ENCODE measurements around the gene NAT16.
A peak's percentile ranks its signal among the peaks of the same experiment; 100 is the strongest.
"Not testable (repeated sequence)": the region's sequence is repeated elsewhere in the genome, so short reads cannot be mapped to it uniquely, and the experiment has no call there.

NAT16 gene

DNA sequence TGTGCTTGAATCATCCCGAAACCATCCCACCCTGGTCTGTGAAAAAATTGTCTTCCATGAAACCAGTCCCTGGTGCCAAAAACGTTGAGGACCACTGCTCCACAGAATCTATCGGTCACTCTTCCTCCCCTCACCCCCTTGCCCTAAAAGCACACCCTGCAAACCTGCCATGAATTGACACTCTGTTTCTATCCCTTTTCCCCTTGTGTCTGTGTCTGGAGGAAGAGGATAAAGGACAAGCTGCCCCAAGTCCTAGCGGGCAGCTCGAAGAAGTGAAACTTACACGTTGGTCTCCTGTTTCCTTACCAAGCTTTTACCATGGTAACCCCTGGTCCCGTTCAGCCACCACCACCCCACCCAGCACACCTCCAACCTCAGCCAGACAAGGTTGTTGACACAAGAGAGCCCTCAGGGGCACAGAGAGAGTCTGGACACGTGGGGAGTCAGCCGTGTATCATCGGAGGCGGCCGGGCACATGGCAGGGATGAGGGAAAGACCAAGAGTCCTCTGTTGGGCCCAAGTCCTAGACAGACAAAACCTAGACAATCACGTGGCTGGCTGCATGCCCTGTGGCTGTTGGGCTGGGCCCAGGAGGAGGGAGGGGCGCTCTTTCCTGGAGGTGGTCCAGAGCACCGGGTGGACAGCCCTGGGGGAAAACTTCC lies 54.0 kb downstream of the NAT16 start:
- DNase-seq: peak; percentile 77

- peak; percentile 39 for DNase-seq
These were observed 55.6 kb downstream of the NAT16 start for GRCh38 chr7:101124376-101125056.

- DNase-seq: no peak
These were observed 56.4 kb downstream of the NAT16 start for GRCh38 chr7:101123703-101124068.

- no peak for DNase-seq
These were observed 57.0 kb downstream of the NAT16 start for GRCh38 chr7:101122933-101123702.

DNA sequence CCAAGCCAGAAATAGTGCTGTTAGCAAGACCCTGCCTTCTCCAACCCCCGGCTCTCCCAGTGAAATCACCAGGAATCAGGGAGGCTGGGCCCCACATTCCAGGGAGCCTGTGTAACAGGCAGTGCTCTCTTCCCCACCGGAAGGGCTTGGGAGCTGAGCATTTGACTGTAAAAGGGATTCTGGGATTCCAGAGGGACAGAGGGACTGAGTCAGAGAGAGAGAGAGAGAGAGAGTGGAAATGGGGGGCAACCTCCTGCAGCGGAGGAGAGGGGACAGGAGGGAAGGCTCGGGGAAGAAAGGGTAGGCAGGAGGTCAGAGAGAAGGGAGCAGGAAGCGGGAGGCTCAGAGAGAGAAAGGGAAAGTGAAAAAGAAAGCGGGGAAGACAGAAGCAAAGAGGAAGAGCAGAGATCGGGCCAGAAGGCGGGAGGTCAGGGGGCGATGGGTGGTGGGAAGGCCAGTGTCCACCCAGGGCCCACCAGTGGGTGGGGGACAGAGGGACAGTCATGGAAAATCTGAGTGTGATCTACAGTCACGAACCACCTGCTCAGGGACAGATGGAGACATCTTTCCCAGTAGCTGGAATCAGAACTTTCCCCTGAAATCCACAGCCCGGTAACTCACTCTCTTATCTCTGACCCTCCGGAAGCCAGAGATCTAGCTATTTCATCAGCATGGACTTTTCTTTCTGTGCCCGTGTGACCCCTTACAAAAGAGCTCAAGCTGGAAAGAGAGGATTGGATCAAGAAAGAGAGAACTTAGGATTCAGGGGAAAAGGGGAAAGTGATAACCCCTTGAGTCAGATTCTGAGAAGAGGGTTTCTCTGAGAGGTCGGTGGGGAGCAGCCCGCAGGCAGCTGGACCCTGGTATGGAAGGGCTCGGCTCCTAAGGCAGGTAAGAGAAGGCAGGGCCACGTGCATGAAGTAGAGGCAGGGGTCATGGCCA lies 57.8 kb downstream of the NAT16 start:
- DNase-seq: peak; percentile 96

GRCh38 chr7:101121631-101121990 lies 58.5 kb downstream of the NAT16 start:
- DNase-seq: not testable (repeated sequence)
